Measurements from ENCODE around the gene CDH10. TPM values are rescaled to one million over a fixed set of nuclear protein-coding genes. Genes with fewer than 3 reads are reported as not detected.

CDH10 gene
- polyA plus RNA-seq, 1 of the 3 experiments (the other 2 are of a cell fraction): 0.10 TPM

GRCh38 chr5:24505258-24505657 lies 139.5 kb downstream of the CDH10 start:
- no peak for TF ChIP-seq EZH2phosphoT487 (IDR thresholded peaks at IDR 0.05; ENCODE audit: borderline replicate concordance, low read depth)
- no peak for TF ChIP-seq FOXJ3 (CRISPR knock-in tag; IDR thresholded peaks at IDR 0.05)
- TF ChIP-seq, protein P1, sequence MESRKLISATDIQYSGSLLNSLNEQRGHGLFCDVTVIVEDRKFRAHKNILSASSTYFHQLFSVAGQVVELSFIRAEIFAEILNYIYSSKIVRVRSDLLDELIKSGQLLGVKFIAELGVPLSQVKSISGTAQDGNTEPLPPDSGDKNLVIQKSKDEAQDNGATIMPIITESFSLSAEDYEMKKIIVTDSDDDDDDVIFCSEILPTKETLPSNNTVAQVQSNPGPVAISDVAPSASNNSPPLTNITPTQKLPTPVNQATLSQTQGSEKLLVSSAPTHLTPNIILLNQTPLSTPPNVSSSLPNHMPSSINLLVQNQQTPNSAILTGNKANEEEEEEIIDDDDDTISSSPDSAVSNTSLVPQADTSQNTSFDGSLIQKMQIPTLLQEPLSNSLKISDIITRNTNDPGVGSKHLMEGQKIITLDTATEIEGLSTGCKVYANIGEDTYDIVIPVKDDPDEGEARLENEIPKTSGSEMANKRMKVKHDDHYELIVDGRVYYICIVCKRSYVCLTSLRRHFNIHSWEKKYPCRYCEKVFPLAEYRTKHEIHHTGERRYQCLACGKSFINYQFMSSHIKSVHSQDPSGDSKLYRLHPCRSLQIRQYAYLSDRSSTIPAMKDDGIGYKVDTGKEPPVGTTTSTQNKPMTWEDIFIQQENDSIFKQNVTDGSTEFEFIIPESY (IDR thresholded peaks at IDR 0.05; ENCODE audit: borderline replicate concordance, low read depth): no peak
- TF ChIP-seq MEF2A (IDR thresholded peaks at IDR 0.05; ENCODE audit: borderline replicate concordance, low read depth): no peak
- no peak for TF ChIP-seq RCOR1 (IDR thresholded peaks at IDR 0.05; ENCODE audit: low read length)
- no peak for TF ChIP-seq CHD2 (IDR thresholded peaks at IDR 0.05; ENCODE audit: low read length, partially characterized antibody)
- TF ChIP-seq NRF1 (IDR thresholded peaks at IDR 0.05; ENCODE audit: low read depth, low read length): no peak
- no peak for TF ChIP-seq MAX (IDR thresholded peaks at IDR 0.05; ENCODE audit: low read depth)
- no peak for TF ChIP-seq IRF3 (IDR thresholded peaks at IDR 0.05; ENCODE audit: low read depth, low read length)
- TF ChIP-seq ELF1 (IDR thresholded peaks at IDR 0.05): no peak
- TF ChIP-seq, protein P2, sequence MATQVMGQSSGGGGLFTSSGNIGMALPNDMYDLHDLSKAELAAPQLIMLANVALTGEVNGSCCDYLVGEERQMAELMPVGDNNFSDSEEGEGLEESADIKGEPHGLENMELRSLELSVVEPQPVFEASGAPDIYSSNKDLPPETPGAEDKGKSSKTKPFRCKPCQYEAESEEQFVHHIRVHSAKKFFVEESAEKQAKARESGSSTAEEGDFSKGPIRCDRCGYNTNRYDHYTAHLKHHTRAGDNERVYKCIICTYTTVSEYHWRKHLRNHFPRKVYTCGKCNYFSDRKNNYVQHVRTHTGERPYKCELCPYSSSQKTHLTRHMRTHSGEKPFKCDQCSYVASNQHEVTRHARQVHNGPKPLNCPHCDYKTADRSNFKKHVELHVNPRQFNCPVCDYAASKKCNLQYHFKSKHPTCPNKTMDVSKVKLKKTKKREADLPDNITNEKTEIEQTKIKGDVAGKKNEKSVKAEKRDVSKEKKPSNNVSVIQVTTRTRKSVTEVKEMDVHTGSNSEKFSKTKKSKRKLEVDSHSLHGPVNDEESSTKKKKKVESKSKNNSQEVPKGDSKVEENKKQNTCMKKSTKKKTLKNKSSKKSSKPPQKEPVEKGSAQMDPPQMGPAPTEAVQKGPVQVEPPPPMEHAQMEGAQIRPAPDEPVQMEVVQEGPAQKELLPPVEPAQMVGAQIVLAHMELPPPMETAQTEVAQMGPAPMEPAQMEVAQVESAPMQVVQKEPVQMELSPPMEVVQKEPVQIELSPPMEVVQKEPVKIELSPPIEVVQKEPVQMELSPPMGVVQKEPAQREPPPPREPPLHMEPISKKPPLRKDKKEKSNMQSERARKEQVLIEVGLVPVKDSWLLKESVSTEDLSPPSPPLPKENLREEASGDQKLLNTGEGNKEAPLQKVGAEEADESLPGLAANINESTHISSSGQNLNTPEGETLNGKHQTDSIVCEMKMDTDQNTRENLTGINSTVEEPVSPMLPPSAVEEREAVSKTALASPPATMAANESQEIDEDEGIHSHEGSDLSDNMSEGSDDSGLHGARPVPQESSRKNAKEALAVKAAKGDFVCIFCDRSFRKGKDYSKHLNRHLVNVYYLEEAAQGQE (IDR thresholded peaks at IDR 0.05; ENCODE audit: low read depth, low read length): no peak
- TF ChIP-seq GABPA (IDR thresholded peaks at IDR 0.05; ENCODE audit: low read depth): no peak
- no peak for TF ChIP-seq YY1 (IDR thresholded peaks at IDR 0.05; ENCODE audit: low read depth)
- Histone ChIP-seq H3K27me3 (ENCODE audit: insufficient read depth) (peaks cover 8% of the 10 kb centered on the region; the same call in 1 of the 2 replicates), H3K9ac (no peak overlapping the region), H2AFZ (ENCODE audit: low read depth) (no peak overlapping the region), H3K79me2 (ENCODE audit: insufficient read depth) (no peaks in the 10 kb centered on the region), H3K36me3 (replicated peaks in 1 of 2; ENCODE audit: control insufficient read depth in 1 of 2, insufficient read depth in 2 of 2, low read length in 1 of 2) (no peaks in the 10 kb centered on the region), H3K4me3 (ENCODE audit: low read depth in 2 of 2, low read length in 1 of 2) (no peak overlapping the region), H3K4me1 (ENCODE audit: control insufficient read depth in 1 of 2, insufficient read depth in 2 of 2, low read depth in 1 of 2, low read length in 1 of 2) (no peaks in the 10 kb centered on the region), H3K27ac (ENCODE audit: low read depth in 2 of 2, low read length in 1 of 2) (no peak overlapping the region), H3K9me3 (no peaks in the 10 kb centered on the region), H3K4me2 (no peak overlapping the region), H3F3A (replicated peaks; ENCODE audit: insufficient read depth) (no peaks in the 10 kb centered on the region), H3K9me2 (no peaks in the 10 kb centered on the region), H4K20me1 (ENCODE audit: insufficient read depth) (no peaks in the 10 kb centered on the region)
- CTCF ChIA-PET: interaction anchor here (0.7 kb wide), 1 partner anchor 18 kb away, joined by 3 read pairs; no protein-coding TSS in a partner anchor
- no peak for DNase-seq
- POLR2A ChIA-PET: no interaction called here
